ENCODE data around the gene KCNRG.

DNA sequence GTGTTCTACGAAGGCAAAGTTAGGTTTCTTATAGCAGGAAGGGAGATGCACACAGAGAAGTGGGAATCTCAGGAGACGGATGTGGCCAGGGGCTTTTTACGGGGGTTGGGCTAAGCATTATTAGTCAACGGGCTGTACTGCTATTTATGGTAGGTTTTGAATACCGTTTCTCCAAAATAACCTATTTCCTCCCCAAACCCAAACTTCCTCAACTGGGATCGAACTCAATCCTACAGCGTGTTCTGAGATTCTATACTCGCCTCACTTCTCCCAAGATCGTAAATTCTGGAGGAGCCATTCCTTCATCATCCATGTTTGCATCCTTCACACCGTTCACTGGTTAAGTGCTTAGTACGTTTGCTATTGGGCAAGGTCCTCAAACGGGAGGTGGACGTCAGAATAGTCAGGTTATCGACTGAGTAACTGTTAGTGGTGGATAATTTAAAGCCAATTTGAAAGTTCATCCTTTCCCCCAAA lies 19.6 kb upstream of the KCNRG start:
- TF ChIP-seq, protein P1, sequence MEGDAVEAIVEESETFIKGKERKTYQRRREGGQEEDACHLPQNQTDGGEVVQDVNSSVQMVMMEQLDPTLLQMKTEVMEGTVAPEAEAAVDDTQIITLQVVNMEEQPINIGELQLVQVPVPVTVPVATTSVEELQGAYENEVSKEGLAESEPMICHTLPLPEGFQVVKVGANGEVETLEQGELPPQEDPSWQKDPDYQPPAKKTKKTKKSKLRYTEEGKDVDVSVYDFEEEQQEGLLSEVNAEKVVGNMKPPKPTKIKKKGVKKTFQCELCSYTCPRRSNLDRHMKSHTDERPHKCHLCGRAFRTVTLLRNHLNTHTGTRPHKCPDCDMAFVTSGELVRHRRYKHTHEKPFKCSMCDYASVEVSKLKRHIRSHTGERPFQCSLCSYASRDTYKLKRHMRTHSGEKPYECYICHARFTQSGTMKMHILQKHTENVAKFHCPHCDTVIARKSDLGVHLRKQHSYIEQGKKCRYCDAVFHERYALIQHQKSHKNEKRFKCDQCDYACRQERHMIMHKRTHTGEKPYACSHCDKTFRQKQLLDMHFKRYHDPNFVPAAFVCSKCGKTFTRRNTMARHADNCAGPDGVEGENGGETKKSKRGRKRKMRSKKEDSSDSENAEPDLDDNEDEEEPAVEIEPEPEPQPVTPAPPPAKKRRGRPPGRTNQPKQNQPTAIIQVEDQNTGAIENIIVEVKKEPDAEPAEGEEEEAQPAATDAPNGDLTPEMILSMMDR (IDR thresholded peaks at IDR 0.05) = no peak
- TF ChIP-seq POLR2A (IDR thresholded peaks at IDR 0.05) = no peak

All from breast epithelium (tissue), 3 donors.